SK-N-SH (cell line): Measurements from ENCODE around the gene NUP37.

Experiments
- CTCF ChIP-seq: fragments of 200-600 bp; sonication (generic); IDR thresholded peaks from 2 replicates; pipeline ENCODE4 v1.6.1; 2017; ENCODE audit warnings: antibody characterized with exemption, mild to moderate bottlenecking, moderate library complexity
- EP300 ChIP-seq, 2 experiments: IDR thresholded peaks; 2 replicates each; pipeline versions ENCODE4 v1.4.0 to v1.6.1; 2012; ENCODE audit warnings: borderline replicate concordance in 1 of 2, low read depth in 1 of 2, low read length in 1 of 2
- MXI1 ChIP-seq: IDR thresholded peaks from 2 replicates; pipeline ENCODE4 v1.6.1; 2012; ENCODE audit warnings: mild to moderate bottlenecking, low read depth, low read length, improper control_type of control experiment

GRCh38 chr12:102163383-102163782, 43.5 kb upstream of the NUP37 start:
- TF ChIP-seq CTCF: no peak
- TF ChIP-seq EP300 (IDR thresholded peaks at IDR 0.05; ENCODE audit: borderline replicate concordance in 1 of 2, low read depth in 1 of 2, low read length in 1 of 2): no peak
- TF ChIP-seq MXI1: no peak
